Activated CD8-positive, alpha-beta T cell treated with anti-CD3 and anti-CD28 coated beads, Interleukin-2, amount 10 ng/mL, durations not matched to agents 7 days and 5 days (primary cell): ENCODE measurements around the gene VGLL3. TPM values are rescaled to one million over a fixed set of nuclear protein-coding genes. Genes with fewer than 3 reads are reported as not detected.

Experiments
- ATAC-seq: fragments of 150-1000 bp; cut with Tn5 transposase; one replicate; pipeline ENCODE4 v1.10.0; 2021; ENCODE audit warnings: moderate library complexity
- CTCF ChIA-PET: fragments of 350-600 bp; sonication (Branson Sonifier 250); formaldehyde crosslinking; loops from one replicate; lab custom pipeline; 2021; ENCODE audit warnings: antibody characterized with exemption; lab: Charles Lee
- POLR2A ChIA-PET: fragments of 350-600 bp; sonication (Branson Sonifier 250); formaldehyde crosslinking; loops from one replicate; lab custom pipeline; 2021; ENCODE audit warnings: antibody characterized with exemption; lab: Charles Lee
- DNase-seq: peaks from one replicate; pipeline ENCODE4 v3.0.0-alpha.2; 2020
- H3K27ac Mint-ChIP-seq: one replicate; pipeline ENCODE4 v1.8.0; 2021; ENCODE audit warnings: mild to moderate bottlenecking, mixed read lengths
- H3K27me3 Mint-ChIP-seq: one replicate; pipeline ENCODE4 v1.8.0; 2021; ENCODE audit warnings: low read depth, mixed read lengths
- H3K36me3 Mint-ChIP-seq: one replicate; pipeline ENCODE4 v1.8.0; 2021; ENCODE audit warnings: low read depth, mixed read lengths
- H3K4me1 Mint-ChIP-seq: one replicate; pipeline ENCODE4 v1.8.0; 2021; ENCODE audit warnings: low read depth, mixed read lengths
- H3K4me3 Mint-ChIP-seq: one replicate; pipeline ENCODE4 v1.8.0; 2021; ENCODE audit warnings: mild to moderate bottlenecking, mixed read lengths
- H3K9me3 Mint-ChIP-seq: one replicate; pipeline ENCODE4 v1.8.0; 2022; ENCODE audit warnings: mixed read lengths; ENCODE audit not compliant: insufficient read depth
- total RNA-seq, 2 experiments: library from RNA; stranded (reverse); gene quantifications; one replicate each; pipeline ENCODE4 v1.2.3, GENCODE V29; 2021

VGLL3 gene
- total RNA-seq, 2 experiments from 2014 or later = not detected

DNA sequence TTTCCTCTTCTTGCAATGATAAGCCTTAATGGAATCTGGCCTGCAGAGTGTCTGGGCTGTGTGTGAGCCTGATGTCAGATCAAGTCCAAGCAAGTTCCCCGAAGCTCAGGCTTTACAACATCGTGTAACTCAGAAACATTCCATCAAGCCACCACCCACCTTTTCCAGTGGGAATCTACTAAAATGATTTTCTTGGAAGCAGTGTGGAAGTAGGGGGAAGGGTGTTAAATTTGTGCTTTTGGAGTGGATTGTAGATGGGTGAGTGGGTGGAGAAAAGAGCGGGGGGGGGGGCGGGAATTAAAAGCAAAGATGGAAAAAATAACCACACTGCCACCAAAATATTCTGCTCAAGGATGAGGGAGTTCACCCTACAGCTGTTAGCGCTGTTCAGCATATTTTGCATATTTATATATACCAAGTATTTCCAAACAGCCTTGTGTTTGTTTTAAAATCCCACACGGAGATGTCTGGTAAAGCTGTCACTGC lies 53.6 kb downstream of the VGLL3 start:
- ChIA-PET CTCF (no interaction called here), POLR2A (no interaction called here)
- no peak overlapping the region for H3K27ac Mint-ChIP-seq
- no peaks in the 10 kb centered on the region for H3K36me3 Mint-ChIP-seq
- ATAC-seq = no peak
- no peaks in the 10 kb centered on the region for H3K27me3 Mint-ChIP-seq
- no peaks in the 10 kb centered on the region for H3K9me3 Mint-ChIP-seq
- DNase-seq = no peak
- no peaks in the 10 kb centered on the region for H3K4me1 Mint-ChIP-seq
- H3K4me3 Mint-ChIP-seq = no peak overlapping the region

DNA sequence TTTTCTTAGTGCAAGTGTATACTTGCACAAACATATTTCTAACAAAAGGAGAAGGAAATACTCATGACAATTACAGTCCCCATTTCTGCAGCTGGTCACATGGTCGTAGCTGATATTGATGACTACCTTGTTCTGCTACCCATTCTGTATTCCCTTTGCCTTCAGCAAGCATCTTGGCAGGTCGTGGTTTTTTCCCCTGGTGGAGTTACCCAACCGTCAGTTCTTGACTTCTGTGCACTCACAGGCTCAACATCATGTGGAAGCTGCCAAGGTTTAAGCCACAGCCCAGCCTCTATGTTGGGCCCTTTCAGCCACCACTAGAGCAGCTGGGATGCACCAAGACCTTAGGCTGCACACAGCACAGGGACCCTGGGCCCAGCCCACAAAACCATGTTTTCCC lies 56.1 kb downstream of the VGLL3 start:
- ChIA-PET POLR2A (no interaction called here), CTCF (no interaction called here)
- Mint-ChIP-seq H3K36me3 (no peaks in the 10 kb centered on the region), H3K4me1 (no peaks in the 10 kb centered on the region), H3K27me3 (no peaks in the 10 kb centered on the region), H3K27ac (no peak overlapping the region), H3K4me3 (no peak overlapping the region), H3K9me3 (no peaks in the 10 kb centered on the region)
- DNase-seq (no peak), ATAC-seq (no peak)

DNA sequence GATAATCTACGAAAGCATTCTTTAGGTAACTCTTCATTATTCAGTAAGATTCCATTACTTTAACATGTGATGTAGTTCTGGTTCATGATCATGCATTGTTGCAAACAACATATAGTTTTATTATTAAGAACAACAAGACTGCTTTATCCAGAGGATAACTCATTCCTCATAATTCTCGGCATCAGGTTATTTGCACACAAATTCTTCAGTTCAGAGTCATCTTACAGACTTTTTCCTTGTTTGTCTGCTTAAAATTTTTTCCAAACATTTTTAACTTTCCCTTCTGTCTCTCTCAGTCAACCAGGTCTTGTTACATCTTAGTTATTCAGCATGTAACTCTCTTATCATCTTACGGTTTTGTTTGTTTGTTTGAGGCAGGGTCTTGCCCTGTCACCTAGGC lies 60.1 kb downstream of the VGLL3 start:
- H3K4me3 Mint-ChIP-seq = no peak overlapping the region
- H3K36me3 Mint-ChIP-seq = no peaks in the 10 kb centered on the region
- ATAC-seq (no peak), DNase-seq (no peak)
- ChIA-PET CTCF (no interaction called here), POLR2A (no interaction called here)
- H3K27ac Mint-ChIP-seq = no peak overlapping the region
- H3K9me3 Mint-ChIP-seq = no peaks in the 10 kb centered on the region
- no peaks in the 10 kb centered on the region for H3K4me1 Mint-ChIP-seq
- no peaks in the 10 kb centered on the region for H3K27me3 Mint-ChIP-seq

DNA sequence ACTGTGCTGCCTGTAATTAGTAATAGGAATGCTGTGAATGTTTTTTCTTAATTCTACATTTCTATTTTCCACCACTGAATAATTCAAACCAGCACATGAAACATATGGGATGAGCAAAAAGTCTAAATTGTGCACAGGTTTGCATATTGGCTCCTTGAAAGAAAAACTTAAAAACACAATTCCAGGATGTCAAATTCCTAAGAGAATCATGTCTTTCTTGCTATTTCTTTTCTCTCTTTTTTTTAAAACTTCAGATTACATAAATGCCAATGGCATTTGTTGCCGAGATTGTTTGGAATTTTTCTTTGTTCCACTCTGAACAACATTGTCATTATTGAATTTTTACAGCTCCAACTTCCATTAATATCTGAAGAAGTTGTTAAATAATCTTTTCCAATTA lies 60.8 kb downstream of the VGLL3 start:
- no peak for ATAC-seq
- DNase-seq = no peak
- ChIA-PET POLR2A (no interaction called here), CTCF (no interaction called here)
- Mint-ChIP-seq H3K36me3 (no peaks in the 10 kb centered on the region), H3K27me3 (no peaks in the 10 kb centered on the region), H3K4me3 (no peak overlapping the region), H3K27ac (no peak overlapping the region), H3K9me3 (no peaks in the 10 kb centered on the region), H3K4me1 (no peaks in the 10 kb centered on the region)

DNA sequence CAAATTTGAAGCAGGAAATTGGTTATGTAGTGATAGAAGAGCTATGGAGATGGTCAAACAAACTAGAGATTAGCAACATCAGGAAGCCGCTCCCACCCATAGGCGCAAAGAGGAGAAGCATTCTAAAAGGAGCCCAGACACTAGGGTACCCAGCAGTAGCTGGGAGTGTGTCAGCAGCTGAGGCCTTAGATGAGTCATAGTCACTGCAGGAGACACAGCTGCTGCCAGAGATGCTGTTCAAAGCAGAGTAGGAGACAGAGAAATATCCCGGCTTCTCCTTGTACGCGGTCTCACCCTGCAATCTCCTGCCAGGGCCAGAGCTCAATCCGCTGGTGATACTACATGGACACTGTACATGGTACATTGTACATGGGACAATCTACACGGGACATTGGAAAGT lies 61.9 kb downstream of the VGLL3 start:
- no peaks in the 10 kb centered on the region for H3K4me1 Mint-ChIP-seq
- ChIA-PET CTCF (no interaction called here), POLR2A (no interaction called here)
- no peaks in the 10 kb centered on the region for H3K27me3 Mint-ChIP-seq
- ATAC-seq = no peak
- H3K4me3 Mint-ChIP-seq = no peak overlapping the region
- no peaks in the 10 kb centered on the region for H3K36me3 Mint-ChIP-seq
- no peak for DNase-seq
- H3K9me3 Mint-ChIP-seq = no peaks in the 10 kb centered on the region
- H3K27ac Mint-ChIP-seq = no peak overlapping the region

DNA sequence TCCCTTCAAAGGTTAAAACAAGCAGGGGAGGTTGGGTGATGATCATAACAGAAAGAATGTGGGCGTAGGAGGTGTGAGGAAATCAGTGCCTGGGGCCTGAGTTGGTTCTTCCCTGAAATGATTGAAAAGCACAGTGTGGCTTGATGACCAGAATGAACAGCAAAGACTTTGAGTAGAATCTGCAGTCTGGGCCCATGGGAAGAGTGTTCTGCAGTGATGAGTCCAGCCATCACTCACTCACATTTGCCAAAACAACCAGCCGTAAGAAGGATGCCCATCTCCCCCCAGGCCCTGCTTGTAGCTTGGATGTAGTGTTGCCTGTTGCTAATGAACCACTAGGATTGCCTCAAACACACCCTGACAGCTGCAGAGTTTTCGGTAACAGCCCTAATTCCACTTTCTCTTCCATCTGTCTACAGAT lies 67.9 kb downstream of the VGLL3 start:
- ChIA-PET POLR2A (no interaction called here), CTCF (no interaction called here)
- no peak for ATAC-seq
- DNase-seq = no peak
- Mint-ChIP-seq H3K27ac (no peak overlapping the region), H3K27me3 (no peaks in the 10 kb centered on the region), H3K36me3 (no peaks in the 10 kb centered on the region), H3K4me3 (no peak overlapping the region), H3K9me3 (no peaks in the 10 kb centered on the region), H3K4me1 (no peaks in the 10 kb centered on the region)

DNA sequence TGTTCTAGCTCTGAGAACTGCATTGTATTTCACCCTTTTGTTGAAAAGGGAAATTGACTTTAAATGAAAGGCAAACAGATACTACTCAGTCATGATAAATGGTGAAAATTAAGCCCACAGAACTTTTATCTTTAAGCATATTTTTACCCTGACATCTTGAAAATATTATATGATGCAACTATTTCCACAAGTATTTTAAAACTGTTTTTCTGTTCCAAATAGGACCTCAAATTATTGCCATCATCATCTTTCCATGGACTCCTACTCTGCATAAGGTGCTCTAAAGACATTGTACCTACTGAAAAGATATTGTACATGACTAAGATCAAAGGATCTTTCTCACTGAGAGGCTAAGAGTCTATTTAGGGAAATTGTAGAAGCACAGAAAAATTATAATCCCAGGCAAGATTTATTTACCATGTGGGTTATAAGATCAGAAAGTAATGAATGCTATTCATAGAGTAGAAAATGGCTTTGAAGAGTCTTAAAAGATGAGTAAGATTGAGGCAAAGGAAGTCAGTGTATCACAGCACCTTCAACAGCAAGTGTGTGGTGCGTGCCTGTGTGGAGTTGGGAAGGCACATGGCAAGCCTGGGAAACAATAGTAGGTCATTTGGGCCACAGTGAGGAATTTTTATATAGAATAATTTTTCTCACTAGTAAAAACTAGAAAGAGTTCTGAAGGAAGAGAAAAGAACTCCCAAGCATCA lies 68.8 kb downstream of the VGLL3 start:
- ChIA-PET CTCF (no interaction called here), POLR2A (no interaction called here)
- H3K4me1 Mint-ChIP-seq = no peaks in the 10 kb centered on the region

DNA sequence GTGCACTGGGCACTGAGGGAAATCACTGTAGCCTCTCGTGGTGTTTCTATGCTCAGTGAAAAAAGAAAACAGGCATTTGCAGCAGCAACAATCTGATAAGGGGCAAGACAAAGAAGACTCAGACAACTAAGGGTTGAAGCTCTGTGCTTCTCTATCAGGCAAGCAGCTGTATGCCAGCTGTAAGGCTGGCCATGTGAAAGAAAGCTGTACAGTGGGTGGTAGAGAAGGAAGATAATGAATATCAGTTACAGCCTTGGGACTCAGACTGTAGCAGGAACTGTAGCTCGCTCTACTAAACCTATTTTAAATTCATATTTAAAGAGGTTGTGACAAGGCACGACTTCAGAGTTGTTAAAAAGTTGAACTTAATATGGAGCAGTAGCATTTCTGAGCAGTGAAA lies 76.3 kb downstream of the VGLL3 start:
- Mint-ChIP-seq H3K9me3 (no peaks in the 10 kb centered on the region), H3K4me3 (no peak overlapping the region)

More for the DNA sequence above, 68.8 kb downstream of the VGLL3 start:
- DNase-seq (no peak), ATAC-seq (no peak)
- Mint-ChIP-seq H3K27ac (no peak overlapping the region), H3K9me3 (no peaks in the 10 kb centered on the region), H3K36me3 (no peaks in the 10 kb centered on the region), H3K27me3 (no peaks in the 10 kb centered on the region), H3K4me3 (no peak overlapping the region)

DNA sequence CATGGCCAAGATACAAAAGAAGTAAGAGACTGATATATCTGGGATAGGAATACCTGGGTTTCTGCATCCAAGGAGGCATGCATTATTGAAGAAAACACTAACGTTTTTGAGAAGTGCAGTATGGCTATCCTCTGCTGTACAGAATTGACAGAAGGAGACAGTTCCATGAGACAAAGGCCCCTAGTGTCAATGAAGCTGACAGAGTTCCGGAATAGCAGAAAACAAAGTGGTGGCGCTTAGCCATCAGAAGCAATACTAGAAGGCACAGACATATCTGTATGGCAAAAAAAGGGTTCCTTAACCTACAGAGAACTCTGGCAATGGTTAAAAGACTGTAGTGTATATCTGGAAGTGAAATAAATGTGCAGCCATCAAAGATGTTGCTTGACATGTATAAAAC lies 77.8 kb downstream of the VGLL3 start:
- Mint-ChIP-seq H3K4me3 (no peak overlapping the region), H3K27me3 (no peaks in the 10 kb centered on the region), H3K36me3 (no peaks in the 10 kb centered on the region), H3K9me3 (peaks cover 6% of the 10 kb centered on the region), H3K4me1 (no peaks in the 10 kb centered on the region), H3K27ac (no peak overlapping the region)
- DNase-seq = no peak
- ChIA-PET POLR2A (no interaction called here), CTCF (no interaction called here)
- ATAC-seq = no peak

More for the DNA sequence above, 76.3 kb downstream of the VGLL3 start:
- DNase-seq = no peak
- no peaks in the 10 kb centered on the region for H3K27me3 Mint-ChIP-seq
- ATAC-seq = no peak
- H3K27ac Mint-ChIP-seq = no peak overlapping the region
- no peaks in the 10 kb centered on the region for H3K36me3 Mint-ChIP-seq
- ChIA-PET POLR2A (no interaction called here), CTCF (no interaction called here)
- no peaks in the 10 kb centered on the region for H3K4me1 Mint-ChIP-seq

DNA sequence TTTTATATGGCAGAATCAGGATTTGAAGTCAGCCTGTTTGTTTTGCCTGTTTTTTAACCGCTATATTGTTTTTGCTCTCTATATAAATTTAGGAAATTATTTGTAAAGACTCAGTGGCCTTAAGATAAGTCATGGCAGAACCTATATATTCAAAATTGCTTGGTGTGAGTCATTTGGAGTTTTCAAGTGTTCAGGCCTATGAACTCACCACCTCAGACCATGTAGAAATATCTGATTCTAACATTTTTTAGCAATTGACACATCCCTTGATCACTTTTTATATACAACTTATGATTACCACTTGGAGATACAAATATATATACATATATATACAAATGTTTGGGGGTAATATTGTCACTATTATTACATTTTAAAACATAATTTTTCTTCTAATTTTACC lies 95.7 kb downstream of the VGLL3 start:
- Mint-ChIP-seq H3K27ac (no peak overlapping the region), H3K4me3 (no peak overlapping the region), H3K27me3 (no peaks in the 10 kb centered on the region), H3K9me3 (peaks cover 4% of the 10 kb centered on the region), H3K4me1 (no peaks in the 10 kb centered on the region), H3K36me3 (no peaks in the 10 kb centered on the region)
- ChIA-PET POLR2A (no interaction called here), CTCF (no interaction called here)
- ATAC-seq = no peak
- DNase-seq = no peak

DNA sequence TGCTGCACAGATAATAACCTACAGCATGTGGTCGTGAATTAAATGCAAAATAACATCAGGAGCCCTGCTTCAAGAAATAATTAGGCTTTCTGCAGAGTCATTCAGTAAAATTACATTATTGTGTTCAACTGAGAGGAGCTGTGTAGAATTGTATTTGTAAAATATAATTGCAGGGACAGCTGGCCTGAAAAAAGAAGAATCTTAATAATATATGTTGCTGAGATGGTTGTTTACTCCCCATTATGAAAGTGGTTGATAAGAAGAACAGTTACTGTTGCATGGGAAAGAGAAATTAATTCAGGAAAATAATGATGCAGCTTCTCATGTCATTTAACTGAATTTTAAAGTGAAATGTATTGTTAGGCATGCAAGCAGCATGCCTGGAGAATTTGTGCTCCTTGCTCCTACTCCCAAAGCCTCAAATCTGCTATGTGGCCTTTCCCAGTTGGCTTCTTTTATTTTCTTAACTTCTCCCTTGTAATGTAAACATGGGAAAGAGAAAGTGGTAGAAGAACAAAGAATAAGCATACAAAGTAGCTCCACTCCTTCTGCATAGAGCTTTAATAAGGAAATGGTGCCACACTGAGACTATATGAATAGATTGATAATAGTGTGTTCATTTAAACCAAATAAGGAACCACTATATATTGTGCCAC lies 100.1 kb downstream of the VGLL3 start:
- DNase-seq = no peak
- no peak overlapping the region for H3K27ac Mint-ChIP-seq
- H3K27me3 Mint-ChIP-seq = no peaks in the 10 kb centered on the region
- no peaks in the 10 kb centered on the region for H3K36me3 Mint-ChIP-seq
- ChIA-PET CTCF (no interaction called here), POLR2A (no interaction called here)
- H3K9me3 Mint-ChIP-seq = no peaks in the 10 kb centered on the region
- no peaks in the 10 kb centered on the region for H3K4me1 Mint-ChIP-seq
- H3K4me3 Mint-ChIP-seq = no peak overlapping the region
- no peak for ATAC-seq
